Measurements from ENCODE around the gene HBM.

HBM gene

GRCh38 chr16:185691-186090, 19.9 kb downstream of the HBM start:
- ChIA-PET POLR2A (no interaction called here), CTCF (no interaction called here)
- DNase-seq (ENCODE audit: extremely low spot score): no peak
- TF ChIP-seq SP1 (IDR thresholded peaks at IDR 0.05) (no peak), HDGF (IDR thresholded peaks at IDR 0.05; ENCODE audit: borderline replicate concordance) (no peak), PKNOX1 (IDR thresholded peaks at IDR 0.05) (no peak), FOXM1 (IDR thresholded peaks at IDR 0.05; ENCODE audit: borderline replicate concordance) (no peak), TARDBP (IDR thresholded peaks at IDR 0.05) (no peak), FOXK2 (IDR thresholded peaks at IDR 0.05) (no peak), SUZ12 (IDR thresholded peaks at IDR 0.05) (no peak), ZNF384 (IDR thresholded peaks at IDR 0.05) (no peak), LEF1 (IDR thresholded peaks at IDR 0.05; ENCODE audit: borderline replicate concordance) (no peak), ELF4 (IDR thresholded peaks at IDR 0.05) (no peak), L3MBTL2 (conservative IDR thresholded peaks at IDR 0.05) (no peak), NFRKB (IDR thresholded peaks at IDR 0.05) (no peak), CTBP1 (IDR thresholded peaks at IDR 0.05; ENCODE audit: borderline replicate concordance) (no peak), FOXA1 (IDR thresholded peaks at IDR 0.05) (no peak)

- ChIA-PET CTCF (interaction anchor here (0.6 kb wide), 1 partner anchor 76 kb away, joined by 3 read pairs; no protein-coding TSS in a partner anchor), POLR2A (no interaction called here)
- no peak for TF ChIP-seq SUZ12 (IDR thresholded peaks at IDR 0.05)
- TF ChIP-seq FOXK2 (IDR thresholded peaks at IDR 0.05): no peak
- TF ChIP-seq FOXA1 (IDR thresholded peaks at IDR 0.05): no peak
- no peak for TF ChIP-seq ARNT (IDR thresholded peaks at IDR 0.05)
- TF ChIP-seq FOXM1 (IDR thresholded peaks at IDR 0.05; ENCODE audit: borderline replicate concordance): no peak
- no peak for TF ChIP-seq SP1 (IDR thresholded peaks at IDR 0.05)
- TF ChIP-seq HDGF (IDR thresholded peaks at IDR 0.05; ENCODE audit: borderline replicate concordance): no peak
Measured at GRCh38 chr16:187330-187729, 21.6 kb downstream of the HBM start.

GRCh38 chr16:188674-189073, 22.9 kb downstream of the HBM start:
- CTCF ChIA-PET: no interaction called here
- POLR2A ChIA-PET: no interaction called here
- no peak for DNase-seq (ENCODE audit: extremely low spot score)
- TF ChIP-seq FOXA1 (IDR thresholded peaks at IDR 0.05): no peak
- no peak for TF ChIP-seq FOXK2 (IDR thresholded peaks at IDR 0.05)
- TF ChIP-seq BHLHE40 (IDR thresholded peaks at IDR 0.05; ENCODE audit: borderline replicate concordance): no peak
- TF ChIP-seq CTBP1 (IDR thresholded peaks at IDR 0.05; ENCODE audit: borderline replicate concordance): no peak
- TF ChIP-seq FOXM1 (IDR thresholded peaks at IDR 0.05; ENCODE audit: borderline replicate concordance): no peak
- no peak for TF ChIP-seq SUZ12 (IDR thresholded peaks at IDR 0.05)
- TF ChIP-seq NFRKB (IDR thresholded peaks at IDR 0.05): no peak
- no peak for TF ChIP-seq ZNF384 (IDR thresholded peaks at IDR 0.05)
- TF ChIP-seq TARDBP (IDR thresholded peaks at IDR 0.05): no peak
- TF ChIP-seq ELF4 (IDR thresholded peaks at IDR 0.05): no peak
- no peak for TF ChIP-seq ARNT (IDR thresholded peaks at IDR 0.05)
- no peak for TF ChIP-seq HDGF (IDR thresholded peaks at IDR 0.05; ENCODE audit: borderline replicate concordance)
- no peak for TF ChIP-seq L3MBTL2 (conservative IDR thresholded peaks at IDR 0.05)
- no peak for TF ChIP-seq PKNOX1 (IDR thresholded peaks at IDR 0.05)

More at GRCh38 chr16:187330-187729, 21.6 kb downstream of the HBM start:
- no peak for DNase-seq (ENCODE audit: extremely low spot score)

- DNase-seq (ENCODE audit: extremely low spot score): no peak
- CTCF ChIA-PET: no interaction called here
- POLR2A ChIA-PET: no interaction called here
- TF ChIP-seq L3MBTL2 (conservative IDR thresholded peaks at IDR 0.05): no peak
- no peak for TF ChIP-seq NFRKB (IDR thresholded peaks at IDR 0.05)
- no peak for TF ChIP-seq CTBP1 (IDR thresholded peaks at IDR 0.05; ENCODE audit: borderline replicate concordance)
Measured at GRCh38 chr16:189604-190186, 23.9 kb downstream of the HBM start.

GRCh38 chr16:191831-192230, 26.1 kb downstream of the HBM start:
- no peak for DNase-seq (ENCODE audit: extremely low spot score)
- ChIA-PET POLR2A (no interaction called here), CTCF (interaction anchor here (0.8 kb wide), 1 partner anchor 10 kb away, joined by 7 read pairs; no protein-coding TSS in a partner anchor)
- TF ChIP-seq SUZ12 (IDR thresholded peaks at IDR 0.05) (no peak), ELF4 (IDR thresholded peaks at IDR 0.05) (no peak), FOXM1 (IDR thresholded peaks at IDR 0.05; ENCODE audit: borderline replicate concordance) (no peak), BHLHE40 (IDR thresholded peaks at IDR 0.05; ENCODE audit: borderline replicate concordance) (no peak), PKNOX1 (IDR thresholded peaks at IDR 0.05) (no peak), SP1 (IDR thresholded peaks at IDR 0.05) (no peak), TARDBP (IDR thresholded peaks at IDR 0.05) (no peak), NFRKB (IDR thresholded peaks at IDR 0.05) (no peak), ARNT (IDR thresholded peaks at IDR 0.05) (no peak), ZNF384 (IDR thresholded peaks at IDR 0.05) (no peak), CTBP1 (IDR thresholded peaks at IDR 0.05; ENCODE audit: borderline replicate concordance) (no peak), LEF1 (IDR thresholded peaks at IDR 0.05; ENCODE audit: borderline replicate concordance) (no peak), HDGF (IDR thresholded peaks at IDR 0.05; ENCODE audit: borderline replicate concordance) (no peak)

GRCh38 chr16:192686-193085, 26.9 kb downstream of the HBM start:
- ChIA-PET CTCF (no interaction called here), POLR2A (no interaction called here)
- TF ChIP-seq ZNF384 (IDR thresholded peaks at IDR 0.05): no peak
- DNase-seq (ENCODE audit: extremely low spot score): no peak

GRCh38 chr16:193441-193840, 27.7 kb downstream of the HBM start:
- ChIA-PET POLR2A (no interaction called here), CTCF (no interaction called here)
- TF ChIP-seq FOXK2 (IDR thresholded peaks at IDR 0.05): no peak
- no peak for TF ChIP-seq FOXM1 (IDR thresholded peaks at IDR 0.05; ENCODE audit: borderline replicate concordance)
- TF ChIP-seq HDGF (IDR thresholded peaks at IDR 0.05; ENCODE audit: borderline replicate concordance): no peak
- TF ChIP-seq FOXA1 (IDR thresholded peaks at IDR 0.05): no peak
- TF ChIP-seq ZNF384 (IDR thresholded peaks at IDR 0.05): no peak
- TF ChIP-seq L3MBTL2 (conservative IDR thresholded peaks at IDR 0.05): no peak
- no peak for TF ChIP-seq BHLHE40 (IDR thresholded peaks at IDR 0.05; ENCODE audit: borderline replicate concordance)
- TF ChIP-seq SP1 (IDR thresholded peaks at IDR 0.05): no peak
- no peak for TF ChIP-seq LEF1 (IDR thresholded peaks at IDR 0.05; ENCODE audit: borderline replicate concordance)
- no peak for TF ChIP-seq ARNT (IDR thresholded peaks at IDR 0.05)
- no peak for DNase-seq (ENCODE audit: extremely low spot score)
